MCF 10A (cell line): ENCODE measurements around the gene ZNF141. TPM values are rescaled to one million over a fixed set of nuclear protein-coding genes. Genes with fewer than 3 reads are reported as not detected.
"Not testable (repeated sequence)": the region's sequence is repeated elsewhere in the genome, so short reads cannot be mapped to it uniquely, and the experiment has no call there.

Experiments
- BruUV-seq: library from RNA; stranded (reverse); fragments of 400-500 nt; replicated peaks from 2 replicates; lab custom pipeline; 2021; lab: Mats Ljungman, UMichigan
- CTCF ChIA-PET: fragments of 300-600 bp; sonication (Branson Sonifier 250); formaldehyde crosslinking; extraction: SDS; loops from one replicate; lab custom pipeline; 2021; ENCODE audit warnings: antibody characterized with exemption, inconsistent platforms; lab: Yijun Ruan, JAX
- POLR2A ChIA-PET: fragments of 300-600, 350-650 bp; sonication (Branson Sonifier 250); formaldehyde crosslinking; extraction: SDS; loops from one replicate; lab custom pipeline; 2020; ENCODE audit warnings: antibody characterized with exemption, inconsistent platforms; lab: Yijun Ruan, JAX
- DNase-seq: peaks from one replicate; pipeline ENCODE4 v3.0.0-alpha.2; 2018; ENCODE audit not compliant: unreplicated experiment
- H3K27ac Mint-ChIP-seq: one replicate; pipeline ENCODE4 v1.8.0; 2022; ENCODE audit warnings: mild to moderate bottlenecking, low read depth, mixed read lengths; ENCODE audit not compliant: unreplicated experiment
- H3K27me3 Mint-ChIP-seq: one replicate; pipeline ENCODE4 v1.8.0; 2022; ENCODE audit warnings: mixed read lengths; ENCODE audit not compliant: insufficient read depth, unreplicated experiment
- H3K36me3 Mint-ChIP-seq: one replicate; pipeline ENCODE4 v1.8.0; 2022; ENCODE audit warnings: mild to moderate bottlenecking, moderate library complexity, mixed read lengths; ENCODE audit not compliant: insufficient read depth, unreplicated experiment
- H3K4me1 Mint-ChIP-seq: one replicate; pipeline ENCODE4 v1.8.0; 2022; ENCODE audit warnings: mixed read lengths; ENCODE audit not compliant: insufficient read depth, unreplicated experiment
- H3K4me3 Mint-ChIP-seq: one replicate; pipeline ENCODE4 v1.8.0; 2022; ENCODE audit warnings: mild to moderate bottlenecking, moderate library complexity, mixed read lengths; ENCODE audit not compliant: unreplicated experiment
- H3K9me3 Mint-ChIP-seq: one replicate; pipeline ENCODE4 v1.8.0; 2022; ENCODE audit warnings: mixed read lengths; ENCODE audit not compliant: unreplicated experiment
- intact Hi-C: fragments of 100-400 bp; cut with micrococcal nuclease; formaldehyde crosslinking; loops from 2 replicates; pipeline ENCODE4 v1.14.1; 2022
- microRNA-seq: library from miRNA; unstranded; fragments of <30 nt; microRNA quantifications from one replicate; pipeline ENCODE4 v1.2.0, GENCODE V29; 2022
- total RNA-seq: library from RNA; stranded (reverse); gene quantifications from 2 replicates; pipeline ENCODE4 v1.2.3, GENCODE V29; 2022
- TF ChIP-seq, protein P1 (sequence below): fragments of 200-600 bp; IDR thresholded peaks from one replicate; pipeline ENCODE4 v1.8.0; 2022; ENCODE audit warnings: antibody characterized with exemption, mild to moderate bottlenecking; ENCODE audit not compliant: unreplicated experiment

ZNF141 gene
- total RNA-seq, 1 experiment from 2014 or later, result 11.3 TPM

DNA sequence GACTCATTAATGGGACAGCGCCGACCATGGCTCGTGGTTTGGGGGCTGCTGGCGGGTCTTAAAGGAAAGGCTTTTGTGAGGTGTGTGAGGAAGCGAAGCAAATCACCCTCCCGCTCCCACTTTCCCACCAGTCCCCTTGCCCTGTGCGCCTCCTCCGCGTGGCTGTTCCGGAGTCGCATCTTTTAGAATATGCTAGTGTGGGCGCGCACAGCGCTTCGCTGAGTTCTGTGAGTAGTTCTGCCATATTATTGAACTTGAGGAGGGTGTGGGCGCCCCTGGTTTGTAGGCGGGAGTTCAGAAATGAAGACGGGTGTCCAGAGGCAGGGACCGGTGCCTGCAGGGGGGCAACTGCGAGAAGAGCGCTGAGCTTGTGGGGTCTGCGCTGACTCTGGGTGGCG, 49.1 kb downstream of the ZNF141 start:
- peaks cover 7% of the 10 kb centered on the region for H3K36me3 Mint-ChIP-seq
- peaks cover 38% of the 10 kb centered on the region for H3K9me3 Mint-ChIP-seq
- no peak overlapping the region for H3K4me3 Mint-ChIP-seq
- intact Hi-C loops, result no loop called here
- no peaks in the 10 kb centered on the region for H3K4me1 Mint-ChIP-seq
- H3K27ac Mint-ChIP-seq, result no peak overlapping the region
- no TSS peak for BruUV-seq
- H3K27me3 Mint-ChIP-seq, result no peaks in the 10 kb centered on the region
- no peak for DNase-seq
- ChIA-PET POLR2A (interaction anchor here (0.6 kb wide), 1 partner anchor 310 kb away, joined by 3 read pairs; no protein-coding TSS in a partner anchor), CTCF (no interaction called here)
- TF ChIP-seq, protein P1, sequence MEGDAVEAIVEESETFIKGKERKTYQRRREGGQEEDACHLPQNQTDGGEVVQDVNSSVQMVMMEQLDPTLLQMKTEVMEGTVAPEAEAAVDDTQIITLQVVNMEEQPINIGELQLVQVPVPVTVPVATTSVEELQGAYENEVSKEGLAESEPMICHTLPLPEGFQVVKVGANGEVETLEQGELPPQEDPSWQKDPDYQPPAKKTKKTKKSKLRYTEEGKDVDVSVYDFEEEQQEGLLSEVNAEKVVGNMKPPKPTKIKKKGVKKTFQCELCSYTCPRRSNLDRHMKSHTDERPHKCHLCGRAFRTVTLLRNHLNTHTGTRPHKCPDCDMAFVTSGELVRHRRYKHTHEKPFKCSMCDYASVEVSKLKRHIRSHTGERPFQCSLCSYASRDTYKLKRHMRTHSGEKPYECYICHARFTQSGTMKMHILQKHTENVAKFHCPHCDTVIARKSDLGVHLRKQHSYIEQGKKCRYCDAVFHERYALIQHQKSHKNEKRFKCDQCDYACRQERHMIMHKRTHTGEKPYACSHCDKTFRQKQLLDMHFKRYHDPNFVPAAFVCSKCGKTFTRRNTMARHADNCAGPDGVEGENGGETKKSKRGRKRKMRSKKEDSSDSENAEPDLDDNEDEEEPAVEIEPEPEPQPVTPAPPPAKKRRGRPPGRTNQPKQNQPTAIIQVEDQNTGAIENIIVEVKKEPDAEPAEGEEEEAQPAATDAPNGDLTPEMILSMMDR, result no peak

DNA sequence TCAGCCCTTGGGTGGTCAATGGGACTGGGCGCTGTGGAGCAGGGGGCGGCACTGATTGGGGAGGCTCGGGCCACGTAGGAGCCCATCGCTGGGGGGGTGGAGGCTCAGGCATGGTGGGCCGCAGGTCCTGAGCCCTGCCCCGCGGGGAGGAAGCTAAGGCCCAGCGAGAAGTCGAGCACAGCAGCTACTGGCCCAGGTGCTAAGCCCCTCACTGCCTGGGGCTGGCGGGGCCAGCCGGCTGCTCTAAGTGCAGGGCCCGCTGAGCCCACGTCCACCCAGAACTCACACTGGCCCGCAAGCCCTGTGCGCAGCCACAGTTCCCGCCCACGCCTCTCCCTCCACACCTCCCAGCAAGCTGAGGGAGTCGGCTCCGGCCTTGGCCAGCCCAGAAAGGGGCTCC, 66.4 kb downstream of the ZNF141 start:
- DNase-seq, result no peak
- Mint-ChIP-seq H3K9me3 (peaks cover 45% of the 10 kb centered on the region), H3K4me3 (no peak overlapping the region), H3K27me3 (no peaks in the 10 kb centered on the region), H3K36me3 (no peaks in the 10 kb centered on the region), H3K27ac (no peak overlapping the region), H3K4me1 (peaks cover 9% of the 10 kb centered on the region)
- ChIA-PET POLR2A (interaction anchor here (0.7 kb wide), 1 partner anchor 139 kb away, joined by 3 read pairs; no protein-coding TSS in a partner anchor), CTCF (no interaction called here)
- BruUV-seq, result no TSS peak
- TF ChIP-seq, protein P1, result no peak
- intact Hi-C loops, result no loop called here

DNA sequence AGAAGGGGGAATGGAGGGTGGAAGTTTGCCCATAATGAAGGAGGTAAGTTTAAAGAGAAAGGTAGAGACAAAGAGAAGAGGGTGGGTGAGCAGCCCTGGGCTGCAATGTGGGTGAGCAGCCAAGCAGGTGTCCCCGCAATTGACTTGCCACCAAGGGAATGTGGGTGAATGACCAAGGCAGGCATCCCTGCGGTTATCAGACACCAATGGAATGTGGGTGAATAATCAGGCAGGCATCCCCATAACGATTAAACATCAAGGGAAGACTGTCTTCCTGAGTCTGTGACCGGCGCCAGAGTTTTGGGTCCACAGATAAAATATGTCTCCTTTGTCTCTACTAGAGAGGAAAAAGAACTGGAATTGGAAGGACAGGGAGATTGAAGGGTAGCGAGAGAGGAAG, 70.7 kb downstream of the ZNF141 start:
- H3K4me3 Mint-ChIP-seq, POLR2A ChIA-PET, H3K4me1 Mint-ChIP-seq, BruUV-seq, intact Hi-C loops, H3K36me3 Mint-ChIP-seq, DNase-seq, H3K27ac Mint-ChIP-seq, CTCF ChIA-PET, H3K27me3 Mint-ChIP-seq: not testable (repeated sequence)
- H3K9me3 Mint-ChIP-seq, result peaks cover 50% of the 10 kb centered on the region

DNA sequence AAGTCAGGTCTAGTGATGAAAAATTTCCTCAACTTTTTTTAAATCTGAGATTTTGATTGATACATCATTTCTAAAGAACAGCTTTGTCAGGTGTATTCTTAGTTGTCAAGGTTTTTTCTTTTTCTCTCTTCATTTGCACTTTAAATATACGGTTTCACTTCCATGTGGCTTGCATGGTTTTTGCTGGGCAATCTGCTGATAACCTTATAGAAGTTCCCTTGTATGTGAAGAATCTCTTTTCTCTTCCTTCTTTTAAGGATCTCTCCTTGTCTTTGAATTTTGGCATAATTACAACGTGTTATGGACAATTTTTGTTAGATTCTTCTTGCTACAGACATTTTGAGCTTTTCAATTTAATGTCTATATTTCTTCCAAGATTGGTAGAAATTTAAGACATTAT, 85.0 kb downstream of the ZNF141 start:
- CTCF ChIA-PET, result no interaction called here
- H3K27ac Mint-ChIP-seq, result no peak overlapping the region
- POLR2A ChIA-PET, result interaction anchor here (0.6 to 0.7 kb wide), 2 partner anchors 296 to 366 kb away, joined by 3 read pairs; no protein-coding TSS in a partner anchor
- DNase-seq, result no peak
- TSS peak; percentile 3 for BruUV-seq
- no peaks in the 10 kb centered on the region for H3K4me1 Mint-ChIP-seq
- H3K9me3 Mint-ChIP-seq, result peaks cover 30% of the 10 kb centered on the region
- TF ChIP-seq, protein P1, result no peak
- no peaks in the 10 kb centered on the region for H3K27me3 Mint-ChIP-seq
- intact Hi-C loops, result no loop called here
- no peak overlapping the region for H3K4me3 Mint-ChIP-seq
- peaks cover 17% of the 10 kb centered on the region for H3K36me3 Mint-ChIP-seq

Small RNAs within 50 kb of the gene (microRNA-seq; reads per million reads assigned to microRNA genes)
- not detected for gene MIR571

Other genes with a start within 250 kb of the ZNF141 start
- gene ZNF718, start 213.3 kb upstream of the ZNF141 start, total RNA-seq, result 10.8 and 12.2 TPM in 2 replicates
- gene ZNF732, start 32.3 kb upstream of the ZNF141 start, total RNA-seq, result 0.47 and 0.88 TPM in 2 replicates
- 37.8 and 41.2 TPM in 2 replicates for gene ZNF721, start 161.3 kb downstream of the ZNF141 start, total RNA-seq
- 74.5 and 85.7 TPM in 2 replicates for gene PIGG, start 161.4 kb downstream of the ZNF141 start, total RNA-seq
- not detected in 2 replicates for gene TMEM271, start 238.5 kb downstream of the ZNF141 start, total RNA-seq